ENCODE measurements around the gene SZRD1.

GRCh38 chr1:16348414-16349182 lies 18.4 kb upstream of the SZRD1 start:
- TF ChIP-seq CTCF (IDR thresholded peaks at IDR 0.05) (no peak), POLR2A (IDR thresholded peaks at IDR 0.05) (no peak)
